ENCODE data around the gene MAPT.

GRCh38 chr17:45871718-45872117 lies 22.6 kb upstream of the MAPT start:
- no peak for TF ChIP-seq CTCF (IDR thresholded peaks at IDR 0.05)
- TF ChIP-seq POLR2A (IDR thresholded peaks at IDR 0.05) = no peak

Data from prostate gland (tissue), 2 donors.